ENCODE data around the gene TTC4.

The TTC4 gene

GRCh38 chr1:54745864-54746263 lies 30.2 kb downstream of the TTC4 start:
- Histone ChIP-seq H3K9me3 (ENCODE audit: control insufficient read depth in 2 of 2, low read length in 2 of 2) (no peaks in the 10 kb centered on the region), H3K9ac (ENCODE audit: low read length in 2 of 2) (no peak overlapping the region), H3K4me3 (ENCODE audit: low read length in 2 of 2) (no peak overlapping the region), H3K36me3 (ENCODE audit: control insufficient read depth in 2 of 2, insufficient read depth in 2 of 2, low read length in 2 of 2) (peaks cover 18 to 27% of the 10 kb centered on the region in 2 donors), H3K27me3 (ENCODE audit: control insufficient read depth in 1 of 2, insufficient read depth in 2 of 2, low read length in 2 of 2) (no peaks in the 10 kb centered on the region), H3K27ac (ENCODE audit: low read length) (no peak overlapping the region), H3K4me1 (ENCODE audit: control insufficient read depth, insufficient read depth, low read length) (peaks cover 4% of the 10 kb centered on the region)

DNA sequence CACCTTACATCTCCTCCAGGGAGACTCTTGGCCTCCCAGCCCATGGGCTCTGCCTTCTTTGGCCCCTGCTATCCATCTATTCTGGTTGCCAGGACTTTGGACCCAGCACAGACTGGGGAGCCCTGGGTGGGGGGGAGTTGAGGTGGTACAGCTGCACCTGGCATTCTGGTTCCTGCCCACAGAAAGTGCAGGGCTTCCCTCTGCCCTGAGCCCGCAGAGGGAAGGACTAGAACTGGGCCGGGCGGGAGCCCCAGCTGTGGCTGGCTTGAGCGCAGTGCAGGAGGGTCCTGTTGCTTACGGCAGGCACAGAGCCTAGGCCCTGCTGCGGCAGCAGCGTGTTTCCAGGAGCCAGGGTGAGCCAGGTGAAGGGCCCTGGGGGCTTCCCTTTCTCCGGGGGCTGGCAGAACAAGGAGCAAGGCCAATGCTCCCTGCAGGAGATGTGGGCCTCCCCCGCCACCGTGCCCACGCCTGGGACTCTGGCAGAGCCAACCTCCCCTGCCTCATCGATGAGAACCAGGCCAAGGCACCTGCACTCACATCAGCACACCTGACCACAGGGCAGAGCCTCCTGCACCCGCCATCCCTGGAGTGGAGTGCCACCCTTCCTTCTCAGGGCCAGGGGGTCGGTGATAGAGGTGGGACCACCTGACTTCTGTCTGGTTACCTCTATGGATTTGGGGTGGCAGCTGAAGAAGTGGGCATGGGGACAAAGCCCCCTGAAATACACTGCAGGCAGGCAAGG lies 32.6 kb downstream of the TTC4 start:
- Histone ChIP-seq H3K36me3 (ENCODE audit: control insufficient read depth in 2 of 2, insufficient read depth in 2 of 2, low read length in 2 of 2) (peaks cover 3 to 7% of the 10 kb centered on the region in 2 donors), H3K4me3 (ENCODE audit: low read length in 2 of 2) (no peak overlapping the region), H3K9ac (ENCODE audit: low read length in 2 of 2) (no peak overlapping the region), H3K27ac (ENCODE audit: low read length) (no peak overlapping the region), H3K27me3 (ENCODE audit: control insufficient read depth in 1 of 2, insufficient read depth in 2 of 2, low read length in 2 of 2) (no peaks in the 10 kb centered on the region), H3K9me3 (ENCODE audit: control insufficient read depth in 2 of 2, low read length in 2 of 2) (no peaks in the 10 kb centered on the region), H3K4me1 (ENCODE audit: control insufficient read depth, insufficient read depth, low read length) (peaks cover under 1% of the 10 kb centered on the region)

- Histone ChIP-seq H3K4me1 (ENCODE audit: control insufficient read depth, insufficient read depth, low read length) (no peaks in the 10 kb centered on the region), H3K4me3 (ENCODE audit: low read length in 2 of 2) (no peak overlapping the region), H3K27me3 (ENCODE audit: control insufficient read depth in 1 of 2, insufficient read depth in 2 of 2, low read length in 2 of 2) (no peaks in the 10 kb centered on the region), H3K27ac (ENCODE audit: low read length) (no peak overlapping the region), H3K36me3 (ENCODE audit: control insufficient read depth in 2 of 2, insufficient read depth in 2 of 2, low read length in 2 of 2) (peaks cover 0 to 3% of the 10 kb centered on the region in 2 donors), H3K9me3 (ENCODE audit: control insufficient read depth in 2 of 2, low read length in 2 of 2) (no peaks in the 10 kb centered on the region), H3K9ac (ENCODE audit: low read length in 2 of 2) (no peak overlapping the region)
These were observed 34.9 kb downstream of the TTC4 start for GRCh38 chr1:54750596-54750995.

GRCh38 chr1:54751426-54751825 lies 35.8 kb downstream of the TTC4 start:
- Histone ChIP-seq H3K9me3 (ENCODE audit: control insufficient read depth in 2 of 2, low read length in 2 of 2) (no peaks in the 10 kb centered on the region), H3K4me3 (ENCODE audit: low read length in 2 of 2) (no peak overlapping the region), H3K27me3 (ENCODE audit: control insufficient read depth in 1 of 2, insufficient read depth in 2 of 2, low read length in 2 of 2) (no peaks in the 10 kb centered on the region), H3K36me3 (ENCODE audit: control insufficient read depth in 2 of 2, insufficient read depth in 2 of 2, low read length in 2 of 2) (peaks cover 4 to 7% of the 10 kb centered on the region in 2 donors), H3K9ac (ENCODE audit: low read length in 2 of 2) (no peak overlapping the region), H3K4me1 (ENCODE audit: control insufficient read depth, insufficient read depth, low read length) (no peaks in the 10 kb centered on the region), H3K27ac (ENCODE audit: low read length) (no peak overlapping the region)

- Histone ChIP-seq H3K4me3 (ENCODE audit: low read length in 2 of 2) (no peak overlapping the region), H3K4me1 (ENCODE audit: control insufficient read depth, insufficient read depth, low read length) (no peaks in the 10 kb centered on the region), H3K9me3 (ENCODE audit: control insufficient read depth in 2 of 2, low read length in 2 of 2) (no peaks in the 10 kb centered on the region), H3K27me3 (ENCODE audit: control insufficient read depth in 1 of 2, insufficient read depth in 2 of 2, low read length in 2 of 2) (no peaks in the 10 kb centered on the region), H3K36me3 (ENCODE audit: control insufficient read depth in 2 of 2, insufficient read depth in 2 of 2, low read length in 2 of 2) (peaks cover 20 to 26% of the 10 kb centered on the region in 2 donors), H3K9ac (ENCODE audit: low read length in 2 of 2) (no peak overlapping the region), H3K27ac (ENCODE audit: low read length) (no peak overlapping the region)
These were observed 38.4 kb downstream of the TTC4 start for GRCh38 chr1:54754045-54754444.

DNA sequence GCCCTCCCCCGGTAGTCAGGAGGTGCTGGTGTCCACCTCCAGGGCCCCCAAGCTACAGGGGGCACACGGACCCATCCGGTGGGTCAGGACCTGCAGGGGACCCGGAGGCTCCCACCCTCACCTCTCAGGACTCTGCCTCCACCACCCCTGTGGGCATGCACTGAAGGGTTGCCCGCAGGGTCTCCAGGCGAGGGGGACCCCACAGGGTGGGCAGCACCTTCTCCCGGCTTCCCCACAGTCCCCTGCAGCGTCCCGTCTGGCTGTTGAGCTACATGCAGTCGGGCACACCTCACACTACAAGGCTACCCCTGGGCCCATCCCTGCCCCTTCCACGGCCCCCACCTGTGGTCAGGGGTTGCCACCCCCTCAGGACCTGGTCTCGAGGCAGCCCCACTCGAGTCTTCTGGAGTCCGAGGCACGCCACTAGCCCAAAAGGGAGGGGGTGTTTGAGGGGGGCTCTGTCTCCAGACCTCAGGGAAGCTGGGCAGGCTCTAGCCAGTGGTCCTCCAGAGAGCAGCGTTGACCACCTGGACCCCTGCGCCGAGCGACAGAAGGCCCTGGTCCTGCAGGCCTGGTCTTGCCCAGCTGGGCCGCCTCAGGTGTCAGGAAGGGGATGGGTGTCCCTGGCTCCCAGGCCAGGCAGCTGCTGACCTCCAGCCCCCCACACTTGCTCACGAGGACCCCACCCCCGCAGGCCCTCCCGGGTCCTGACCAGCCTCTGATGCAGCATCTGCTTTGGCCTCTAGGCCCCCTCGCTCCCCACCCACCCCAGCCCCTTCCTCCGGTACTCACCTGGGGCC lies 39.0 kb downstream of the TTC4 start:
- Histone ChIP-seq H3K9ac (ENCODE audit: low read length in 2 of 2) (no peak overlapping the region), H3K4me1 (ENCODE audit: control insufficient read depth, insufficient read depth, low read length) (no peaks in the 10 kb centered on the region), H3K9me3 (ENCODE audit: control insufficient read depth in 2 of 2, low read length in 2 of 2) (no peaks in the 10 kb centered on the region), H3K36me3 (ENCODE audit: control insufficient read depth in 2 of 2, insufficient read depth in 2 of 2, low read length in 2 of 2) (peaks cover 20 to 26% of the 10 kb centered on the region in 2 donors), H3K4me3 (ENCODE audit: low read length in 2 of 2) (no peak overlapping the region), H3K27me3 (ENCODE audit: control insufficient read depth in 1 of 2, insufficient read depth in 2 of 2, low read length in 2 of 2) (no peaks in the 10 kb centered on the region), H3K27ac (ENCODE audit: low read length) (no peak overlapping the region)

- no peak overlapping the region for H3K27ac ChIP-seq (ENCODE audit: low read length)
- peaks cover 2% of the 10 kb centered on the region for H3K4me1 ChIP-seq (ENCODE audit: control insufficient read depth, insufficient read depth, low read length)
- no peaks in the 10 kb centered on the region for H3K9me3 ChIP-seq (ENCODE audit: control insufficient read depth in 2 of 2, low read length in 2 of 2)
- no peaks in the 10 kb centered on the region for H3K27me3 ChIP-seq (ENCODE audit: control insufficient read depth in 1 of 2, insufficient read depth in 2 of 2, low read length in 2 of 2)
- no peak overlapping the region for H3K4me3 ChIP-seq (ENCODE audit: low read length in 2 of 2)
- peaks cover 20 to 26% of the 10 kb centered on the region in 2 donors for H3K36me3 ChIP-seq (ENCODE audit: control insufficient read depth in 2 of 2, insufficient read depth in 2 of 2, low read length in 2 of 2)
- no peak overlapping the region for H3K9ac ChIP-seq (ENCODE audit: low read length in 2 of 2)
These were observed 42.2 kb downstream of the TTC4 start for GRCh38 chr1:54757833-54758232.

- no peaks in the 10 kb centered on the region for H3K27me3 ChIP-seq (ENCODE audit: control insufficient read depth in 1 of 2, insufficient read depth in 2 of 2, low read length in 2 of 2)
- peaks cover 20 to 26% of the 10 kb centered on the region in 2 donors for H3K36me3 ChIP-seq (ENCODE audit: control insufficient read depth in 2 of 2, insufficient read depth in 2 of 2, low read length in 2 of 2)
- no peak overlapping the region for H3K27ac ChIP-seq (ENCODE audit: low read length)
- H3K9me3 ChIP-seq (ENCODE audit: control insufficient read depth in 2 of 2, low read length in 2 of 2), result no peaks in the 10 kb centered on the region
- H3K4me1 ChIP-seq (ENCODE audit: control insufficient read depth, insufficient read depth, low read length), result peaks cover 8% of the 10 kb centered on the region
- H3K4me3 ChIP-seq (ENCODE audit: low read length in 2 of 2), result no peak overlapping the region
- no peak overlapping the region for H3K9ac ChIP-seq (ENCODE audit: low read length in 2 of 2)
These were observed 43.2 kb downstream of the TTC4 start for GRCh38 chr1:54758678-54759348.

- peak overlapping the region; percentile 58 for H3K27ac ChIP-seq (ENCODE audit: low read length)
- H3K4me1 ChIP-seq (ENCODE audit: control insufficient read depth, insufficient read depth, low read length), result peaks cover 13% of the 10 kb centered on the region
- no peaks in the 10 kb centered on the region for H3K9me3 ChIP-seq (ENCODE audit: control insufficient read depth in 2 of 2, low read length in 2 of 2)
- peak overlapping the region; percentile 96 to 98 for H3K4me3 ChIP-seq (ENCODE audit: low read length in 2 of 2)
- peak overlapping the region; percentile 86 to 87 for H3K9ac ChIP-seq (ENCODE audit: low read length in 2 of 2)
- peaks cover 0 to 2% of the 10 kb centered on the region in 2 donors for H3K36me3 ChIP-seq (ENCODE audit: control insufficient read depth in 2 of 2, insufficient read depth in 2 of 2, low read length in 2 of 2)
- H3K27me3 ChIP-seq (ENCODE audit: control insufficient read depth in 1 of 2, insufficient read depth in 2 of 2, low read length in 2 of 2), result no peaks in the 10 kb centered on the region
These were observed 48.1 kb downstream of the TTC4 start for GRCh38 chr1:54763816-54764132.

DNA sequence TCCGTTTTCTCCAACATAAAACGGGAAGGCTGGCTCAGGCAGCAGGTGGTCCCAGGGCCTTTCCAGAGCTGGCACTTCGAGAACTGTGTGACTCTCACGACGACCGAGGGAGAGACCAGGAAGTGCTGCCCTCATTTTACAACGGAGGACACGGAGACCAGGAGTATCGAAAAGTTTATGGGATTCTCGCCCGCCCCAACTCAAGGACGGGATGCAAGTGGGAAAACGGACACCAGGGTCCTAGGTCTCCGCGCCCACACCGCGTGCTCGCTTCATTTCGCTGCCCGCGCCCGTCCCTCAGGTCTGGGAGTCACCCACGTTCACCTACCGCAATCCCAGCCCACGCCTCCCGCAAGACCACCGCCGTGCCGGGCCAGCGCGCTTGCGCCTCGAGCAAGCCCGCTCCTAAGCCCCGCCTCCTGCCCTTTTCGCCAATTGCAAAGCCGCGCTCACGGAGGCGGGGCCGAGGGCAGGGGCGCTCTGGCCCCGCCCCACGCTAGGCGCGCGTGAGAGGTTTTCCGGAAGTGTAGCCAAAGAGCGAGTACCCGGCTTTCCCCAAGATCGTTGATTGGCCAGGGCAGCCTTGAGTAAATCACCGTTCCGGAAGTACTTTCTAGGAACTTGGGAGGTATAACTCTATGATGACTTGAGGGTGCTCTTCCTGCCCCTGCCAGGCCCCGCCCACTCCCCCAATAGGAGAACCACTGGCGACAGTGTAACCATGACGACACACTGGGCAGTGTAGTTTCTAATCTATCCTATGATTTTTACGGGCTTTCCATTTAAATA lies 48.7 kb downstream of the TTC4 start, which contains the start of gene PARS2:
PARS2 (minus strand) TSS at position 391 of the 789 bp plus-strand sequence. CDS start 5,362 bp downstream, outside the sequence.
- H3K27ac ChIP-seq (ENCODE audit: low read length), result peak within 1 kb of the TSS; percentile 58
- H3K4me3 ChIP-seq (ENCODE audit: low read length in 2 of 2), result peak within 1 kb of the TSS; percentile 96 to 98
- H3K4me1 ChIP-seq (ENCODE audit: control insufficient read depth, insufficient read depth, low read length), result peaks cover 13% of the 10 kb centered on the region
- no peaks in the 10 kb centered on the region for H3K9me3 ChIP-seq (ENCODE audit: control insufficient read depth in 2 of 2, low read length in 2 of 2)
- no peaks in the 10 kb centered on the region for H3K27me3 ChIP-seq (ENCODE audit: control insufficient read depth in 1 of 2, insufficient read depth in 2 of 2, low read length in 2 of 2)
- no peaks in the 10 kb centered on the region for H3K36me3 ChIP-seq (ENCODE audit: control insufficient read depth in 2 of 2, insufficient read depth in 2 of 2, low read length in 2 of 2)
- H3K9ac ChIP-seq (ENCODE audit: low read length in 2 of 2), result peak within 1 kb of the TSS; percentile 86 to 87
